HL-60 (cell line): ENCODE data around the gene PIM3.

Experiments
- DNase-seq, 2 experiments: peaks; one replicate each; pipeline ENCODE4 v3.0.0-alpha.2; 2010 to 2020; ENCODE audit warnings: low read depth in 1 of 2, low spot score in 1 of 2
- H3K27ac ChIP-seq: fragments of 250-450 bp; sonication (Bioruptor Pico); replicated peaks from 2 replicates; pipeline ENCODE4 v1.5.1; 2020; ENCODE audit warnings: mild to moderate bottlenecking, moderate library complexity
- H3K27me3 ChIP-seq: fragments of 250-450 bp; sonication (Bioruptor Pico); 2 replicates; pipeline ENCODE4 v1.5.1; 2021; ENCODE audit warnings: mild to moderate bottlenecking, moderate library complexity; ENCODE audit not compliant: insufficient read depth, poor library complexity, severe bottlenecking
- H3K4me3 ChIP-seq: replicated peaks from 2 replicates; pipeline ENCODE4 v1.5.1; 2011; ENCODE audit warnings: mild to moderate bottlenecking, control low read depth, low read length; ENCODE audit not compliant: insufficient read depth
- CTCF ChIP-seq: IDR thresholded peaks from one replicate; pipeline ENCODE4 v1.5.1; 2011; ENCODE audit warnings: low read length, control low read depth, inconsistent platforms; ENCODE audit not compliant: insufficient read depth
- GABPA ChIP-seq: IDR thresholded peaks from 2 replicates; pipeline ENCODE4 v1.6.1; 2012; ENCODE audit warnings: low read depth
- POLR2AphosphoS5 ChIP-seq: IDR thresholded peaks from 2 replicates; pipeline ENCODE4 v1.6.1; 2012; ENCODE audit warnings: low read depth
- SPI1 ChIP-seq: IDR thresholded peaks from 2 replicates; pipeline ENCODE4 v1.6.1; 2012; ENCODE audit warnings: low read depth, mild to moderate bottlenecking, borderline replicate concordance
- TF ChIP-seq, protein P1 (sequence below): IDR thresholded peaks from 2 replicates; pipeline ENCODE4 v1.6.1; 2012; ENCODE audit warnings: low read depth; ENCODE audit not compliant: insufficient replicate concordance

The PIM3 gene

GRCh38 chr22:50010676-50011446, 50.3 kb downstream of the PIM3 start:
- no peak for TF ChIP-seq CTCF
- TF ChIP-seq SPI1 = no peak
- TF ChIP-seq, protein P1, sequence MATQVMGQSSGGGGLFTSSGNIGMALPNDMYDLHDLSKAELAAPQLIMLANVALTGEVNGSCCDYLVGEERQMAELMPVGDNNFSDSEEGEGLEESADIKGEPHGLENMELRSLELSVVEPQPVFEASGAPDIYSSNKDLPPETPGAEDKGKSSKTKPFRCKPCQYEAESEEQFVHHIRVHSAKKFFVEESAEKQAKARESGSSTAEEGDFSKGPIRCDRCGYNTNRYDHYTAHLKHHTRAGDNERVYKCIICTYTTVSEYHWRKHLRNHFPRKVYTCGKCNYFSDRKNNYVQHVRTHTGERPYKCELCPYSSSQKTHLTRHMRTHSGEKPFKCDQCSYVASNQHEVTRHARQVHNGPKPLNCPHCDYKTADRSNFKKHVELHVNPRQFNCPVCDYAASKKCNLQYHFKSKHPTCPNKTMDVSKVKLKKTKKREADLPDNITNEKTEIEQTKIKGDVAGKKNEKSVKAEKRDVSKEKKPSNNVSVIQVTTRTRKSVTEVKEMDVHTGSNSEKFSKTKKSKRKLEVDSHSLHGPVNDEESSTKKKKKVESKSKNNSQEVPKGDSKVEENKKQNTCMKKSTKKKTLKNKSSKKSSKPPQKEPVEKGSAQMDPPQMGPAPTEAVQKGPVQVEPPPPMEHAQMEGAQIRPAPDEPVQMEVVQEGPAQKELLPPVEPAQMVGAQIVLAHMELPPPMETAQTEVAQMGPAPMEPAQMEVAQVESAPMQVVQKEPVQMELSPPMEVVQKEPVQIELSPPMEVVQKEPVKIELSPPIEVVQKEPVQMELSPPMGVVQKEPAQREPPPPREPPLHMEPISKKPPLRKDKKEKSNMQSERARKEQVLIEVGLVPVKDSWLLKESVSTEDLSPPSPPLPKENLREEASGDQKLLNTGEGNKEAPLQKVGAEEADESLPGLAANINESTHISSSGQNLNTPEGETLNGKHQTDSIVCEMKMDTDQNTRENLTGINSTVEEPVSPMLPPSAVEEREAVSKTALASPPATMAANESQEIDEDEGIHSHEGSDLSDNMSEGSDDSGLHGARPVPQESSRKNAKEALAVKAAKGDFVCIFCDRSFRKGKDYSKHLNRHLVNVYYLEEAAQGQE = no peak
- TF ChIP-seq GABPA = no peak
- Histone ChIP-seq H3K27me3 (peaks cover 46% of the 10 kb centered on the region), H3K4me3 (no peak overlapping the region), H3K27ac (no peak overlapping the region)
- DNase-seq = no peak

DNA sequence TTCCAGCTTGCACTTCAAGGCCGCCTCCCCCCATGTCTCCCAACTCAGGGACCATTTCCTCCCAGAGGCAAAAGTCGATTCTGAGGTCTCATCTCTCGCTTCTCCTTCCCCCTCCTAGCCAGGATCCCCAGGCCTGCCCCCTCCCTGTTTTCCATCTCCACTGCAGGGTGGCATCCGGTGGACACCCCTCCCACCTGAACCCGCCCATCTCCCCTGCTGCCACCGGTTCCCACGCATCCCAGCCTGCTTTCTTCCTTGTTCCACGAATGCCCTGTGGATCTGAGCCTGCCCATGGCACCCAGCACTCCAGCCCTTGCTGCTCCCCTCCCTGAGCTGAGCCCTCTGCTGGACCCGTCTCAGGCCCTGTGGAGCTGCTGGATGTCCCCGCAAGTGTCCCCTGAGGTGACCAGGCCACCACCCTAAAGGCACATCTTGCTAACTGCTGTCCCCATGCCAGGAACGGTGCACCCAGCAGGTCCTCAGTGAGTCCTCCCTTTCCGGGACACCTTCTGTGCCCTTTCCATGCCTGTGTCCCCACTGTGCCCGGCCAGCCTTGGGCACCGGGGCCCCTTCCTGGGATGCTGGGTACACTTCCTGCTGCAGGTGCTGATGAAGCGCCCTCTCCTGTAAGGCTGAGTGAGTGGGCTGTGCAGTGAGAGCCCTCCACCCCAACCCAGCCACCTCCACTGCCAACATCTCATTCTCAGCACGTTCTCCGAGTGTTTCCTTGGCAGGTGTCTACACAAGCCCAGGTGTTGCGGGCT, 51.1 kb downstream of the PIM3 start:
- Histone ChIP-seq H3K27ac (no peak overlapping the region), H3K4me3 (no peak overlapping the region), H3K27me3 (peaks cover 51% of the 10 kb centered on the region)
- TF ChIP-seq CTCF = no peak
- TF ChIP-seq GABPA = no peak
- no peak for TF ChIP-seq POLR2AphosphoS5
- TF ChIP-seq SPI1 = no peak
- TF ChIP-seq, protein P1 = no peak
- DNase-seq = no peak

DNA sequence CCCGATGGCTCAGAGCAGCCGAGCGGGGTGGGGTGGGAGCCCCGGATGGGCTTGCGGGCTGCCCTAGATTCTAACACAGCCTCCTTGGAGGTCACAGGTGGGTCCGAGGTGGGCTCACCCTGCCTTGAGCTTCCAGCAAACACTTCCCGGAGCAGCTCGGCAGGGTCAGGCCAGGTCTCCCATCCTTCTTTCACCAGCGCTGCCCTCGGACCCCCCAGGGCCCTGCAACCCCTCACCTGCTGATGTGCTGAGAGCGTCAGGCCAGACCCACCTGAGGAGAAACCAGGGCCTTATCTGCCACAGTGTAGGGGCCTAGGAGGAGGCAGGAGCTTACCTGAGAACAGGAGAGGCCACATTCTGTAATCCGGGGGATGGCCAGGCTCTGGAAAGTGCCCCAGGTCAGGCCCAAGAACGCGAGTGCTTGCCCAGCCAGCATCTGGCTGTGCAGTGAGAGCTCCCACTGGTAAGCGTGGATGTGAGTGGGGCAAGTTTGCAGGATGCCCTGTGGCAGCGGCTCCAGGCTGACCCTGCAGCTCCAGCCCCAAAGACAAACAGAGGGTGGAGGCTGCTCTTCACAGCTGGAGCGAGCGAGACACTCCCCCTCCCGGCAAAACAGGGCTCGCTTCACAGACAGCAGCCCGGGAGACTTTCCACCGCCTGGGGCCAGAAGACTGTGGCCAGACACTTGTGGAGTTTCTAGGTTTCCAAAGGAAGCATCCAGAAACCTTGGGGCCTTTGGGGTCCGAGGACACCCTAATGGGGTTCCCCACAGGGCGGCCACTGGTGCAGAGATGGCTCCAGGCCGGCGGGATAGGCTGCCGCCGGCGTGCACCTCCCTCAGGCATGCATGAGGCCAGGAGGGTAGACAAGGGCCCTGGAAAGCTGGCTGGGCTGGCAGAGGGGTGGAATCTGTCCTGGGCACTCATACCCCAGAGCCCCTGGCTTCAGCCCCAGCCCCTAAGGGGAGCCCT, 51.9 kb downstream of the PIM3 start, which contains the start of gene IL17REL:
Gene IL17REL (minus strand): TSS at position 555 of the 971 bp plus-strand sequence. CDS start 119 bp downstream, at position 436.
- no peak for DNase-seq
- Histone ChIP-seq H3K27ac (no peak within 1 kb of the TSS), H3K27me3 (peaks cover 59% of the 10 kb centered on the region), H3K4me3 (no peak within 1 kb of the TSS)
- TF ChIP-seq, protein P1 = no peak
- TF ChIP-seq GABPA = no peak
- no peak for TF ChIP-seq SPI1
- TF ChIP-seq CTCF = no peak
- TF ChIP-seq POLR2AphosphoS5 = no peak
